Measurements from ENCODE around the gene RANBP3.

RANBP3 gene

DNA sequence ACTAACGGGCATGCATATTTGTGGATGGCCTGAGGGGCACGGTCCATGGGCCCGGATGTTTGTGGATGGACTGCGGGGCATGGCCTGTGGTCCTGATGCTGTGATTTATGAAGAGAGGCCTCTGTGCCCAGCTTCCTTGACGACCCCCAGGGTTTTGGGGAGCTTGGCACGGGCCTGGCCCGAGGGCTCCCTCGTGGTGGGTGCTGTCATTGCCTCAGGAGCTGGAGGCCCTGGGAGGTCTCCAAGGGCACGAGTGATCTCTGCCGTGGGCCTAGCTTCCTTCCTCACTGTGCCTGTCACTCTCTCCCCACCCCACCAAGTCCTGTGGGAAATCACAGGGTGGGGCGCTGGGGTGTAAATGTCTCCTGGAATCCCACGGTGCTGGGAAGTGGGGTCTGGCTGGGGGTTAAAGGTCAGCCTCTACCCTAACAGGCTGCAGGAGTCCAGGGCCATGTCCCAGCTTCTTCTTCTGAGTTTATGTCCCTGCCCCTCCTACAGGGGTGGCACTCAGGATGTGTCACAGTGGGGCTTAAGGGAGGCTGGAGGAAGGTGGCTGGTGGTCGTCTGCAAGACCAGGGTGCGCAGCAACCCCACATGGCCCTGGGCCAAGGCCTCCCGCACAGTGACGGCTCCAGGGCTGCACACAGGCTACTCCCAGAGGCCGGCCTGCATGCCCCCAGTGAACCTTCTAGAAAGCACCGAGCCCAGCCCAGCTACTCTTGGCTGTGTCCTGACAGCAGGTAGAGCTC is 27.6 kb upstream of the RANBP3 start:
- H3K36me3 ChIP-seq (ENCODE audit: control insufficient read depth in 2 of 2, insufficient read depth in 1 of 2, low read length in 2 of 2) = peaks cover 0 to 3% of the 10 kb centered on the region in 2 experiments; a peak in 1 of 3 replicates
- no peaks in the 10 kb centered on the region for H3K4me1 ChIP-seq (ENCODE audit: control insufficient read depth, insufficient read depth, low read length)
- no peaks in the 10 kb centered on the region for H3K9me3 ChIP-seq (ENCODE audit: control insufficient read depth, insufficient read depth, low read depth, low read length)
- ChIA-PET CTCF (interaction anchor here (0.5 to 2.4 kb wide), 5 partner anchors 9 to 296 kb away, joined by 3 to 14 read pairs (median 3); no protein-coding TSS in a partner anchor), POLR2A (no interaction called here)
- H3K27ac ChIP-seq (ENCODE audit: extremely low read depth, low read depth, low read length) = no peak overlapping the region
- H3K4me3 ChIP-seq (ENCODE audit: low read depth, low read length) = no peak overlapping the region
- TF ChIP-seq ZNF544 (tag by site-specific recombination; IDR thresholded peaks at IDR 0.05) (no peak), ZFP3 (tag by site-specific recombination; IDR thresholded peaks at IDR 0.05; ENCODE audit: low read depth) (no peak), ZBTB1 (tag by site-specific recombination; IDR thresholded peaks at IDR 0.05) (no peak), RBAK (tag by site-specific recombination; IDR thresholded peaks at IDR 0.05) (no peak)
- TF ChIP-seq, protein P1, sequence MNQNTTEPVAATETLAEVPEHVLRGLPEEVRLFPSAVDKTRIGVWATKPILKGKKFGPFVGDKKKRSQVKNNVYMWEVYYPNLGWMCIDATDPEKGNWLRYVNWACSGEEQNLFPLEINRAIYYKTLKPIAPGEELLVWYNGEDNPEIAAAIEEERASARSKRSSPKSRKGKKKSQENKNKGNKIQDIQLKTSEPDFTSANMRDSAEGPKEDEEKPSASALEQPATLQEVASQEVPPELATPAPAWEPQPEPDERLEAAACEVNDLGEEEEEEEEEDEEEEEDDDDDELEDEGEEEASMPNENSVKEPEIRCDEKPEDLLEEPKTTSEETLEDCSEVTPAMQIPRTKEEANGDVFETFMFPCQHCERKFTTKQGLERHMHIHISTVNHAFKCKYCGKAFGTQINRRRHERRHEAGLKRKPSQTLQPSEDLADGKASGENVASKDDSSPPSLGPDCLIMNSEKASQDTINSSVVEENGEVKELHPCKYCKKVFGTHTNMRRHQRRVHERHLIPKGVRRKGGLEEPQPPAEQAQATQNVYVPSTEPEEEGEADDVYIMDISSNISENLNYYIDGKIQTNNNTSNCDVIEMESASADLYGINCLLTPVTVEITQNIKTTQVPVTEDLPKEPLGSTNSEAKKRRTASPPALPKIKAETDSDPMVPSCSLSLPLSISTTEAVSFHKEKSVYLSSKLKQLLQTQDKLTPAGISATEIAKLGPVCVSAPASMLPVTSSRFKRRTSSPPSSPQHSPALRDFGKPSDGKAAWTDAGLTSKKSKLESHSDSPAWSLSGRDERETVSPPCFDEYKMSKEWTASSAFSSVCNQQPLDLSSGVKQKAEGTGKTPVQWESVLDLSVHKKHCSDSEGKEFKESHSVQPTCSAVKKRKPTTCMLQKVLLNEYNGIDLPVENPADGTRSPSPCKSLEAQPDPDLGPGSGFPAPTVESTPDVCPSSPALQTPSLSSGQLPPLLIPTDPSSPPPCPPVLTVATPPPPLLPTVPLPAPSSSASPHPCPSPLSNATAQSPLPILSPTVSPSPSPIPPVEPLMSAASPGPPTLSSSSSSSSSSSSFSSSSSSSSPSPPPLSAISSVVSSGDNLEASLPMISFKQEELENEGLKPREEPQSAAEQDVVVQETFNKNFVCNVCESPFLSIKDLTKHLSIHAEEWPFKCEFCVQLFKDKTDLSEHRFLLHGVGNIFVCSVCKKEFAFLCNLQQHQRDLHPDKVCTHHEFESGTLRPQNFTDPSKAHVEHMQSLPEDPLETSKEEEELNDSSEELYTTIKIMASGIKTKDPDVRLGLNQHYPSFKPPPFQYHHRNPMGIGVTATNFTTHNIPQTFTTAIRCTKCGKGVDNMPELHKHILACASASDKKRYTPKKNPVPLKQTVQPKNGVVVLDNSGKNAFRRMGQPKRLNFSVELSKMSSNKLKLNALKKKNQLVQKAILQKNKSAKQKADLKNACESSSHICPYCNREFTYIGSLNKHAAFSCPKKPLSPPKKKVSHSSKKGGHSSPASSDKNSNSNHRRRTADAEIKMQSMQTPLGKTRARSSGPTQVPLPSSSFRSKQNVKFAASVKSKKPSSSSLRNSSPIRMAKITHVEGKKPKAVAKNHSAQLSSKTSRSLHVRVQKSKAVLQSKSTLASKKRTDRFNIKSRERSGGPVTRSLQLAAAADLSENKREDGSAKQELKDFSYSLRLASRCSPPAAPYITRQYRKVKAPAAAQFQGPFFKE (tag by site-specific recombination; IDR thresholded peaks at IDR 0.05; ENCODE audit: borderline replicate concordance) = no peak
- TF ChIP-seq, protein P2, sequence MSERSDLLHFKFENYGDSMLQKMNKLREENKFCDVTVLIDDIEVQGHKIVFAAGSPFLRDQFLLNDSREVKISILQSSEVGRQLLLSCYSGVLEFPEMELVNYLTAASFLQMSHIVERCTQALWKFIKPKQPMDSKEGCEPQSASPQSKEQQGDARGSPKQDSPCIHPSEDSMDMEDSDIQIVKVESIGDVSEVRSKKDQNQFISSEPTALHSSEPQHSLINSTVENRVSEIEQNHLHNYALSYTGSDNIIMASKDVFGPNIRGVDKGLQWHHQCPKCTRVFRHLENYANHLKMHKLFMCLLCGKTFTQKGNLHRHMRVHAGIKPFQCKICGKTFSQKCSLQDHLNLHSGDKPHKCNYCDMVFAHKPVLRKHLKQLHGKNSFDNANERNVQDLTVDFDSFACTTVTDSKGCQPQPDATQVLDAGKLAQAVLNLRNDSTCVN (tag by site-specific recombination; optimal IDR thresholded peaks at IDR 0.05) = no peak

DNA sequence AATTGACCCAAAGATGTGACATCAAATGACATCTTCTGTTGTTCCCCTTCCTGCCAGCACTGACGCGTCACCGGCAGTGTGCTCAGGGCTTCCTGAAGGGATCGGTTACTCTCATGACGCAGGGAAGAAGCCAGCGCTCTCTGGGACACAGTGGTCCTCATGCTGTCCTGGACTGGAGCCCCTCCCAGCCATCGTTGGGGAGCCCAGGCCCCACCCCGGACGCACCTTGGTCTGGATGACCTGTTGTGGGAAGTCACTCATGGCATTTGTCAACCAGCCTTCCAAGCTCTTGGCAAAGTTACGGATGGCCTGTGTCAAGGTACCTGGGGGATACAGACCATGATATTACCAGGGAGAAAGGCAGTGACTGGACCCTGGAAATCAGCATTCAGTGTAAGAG is 26.0 kb upstream of the RANBP3 start:
- Histone ChIP-seq H3K36me3 (ENCODE audit: control insufficient read depth in 2 of 2, insufficient read depth in 1 of 2, low read length in 2 of 2) (peaks cover 0 to 6% of the 10 kb centered on the region in 2 experiments; a peak in 1 of 3 replicates), H3K9me3 (ENCODE audit: control insufficient read depth, insufficient read depth, low read depth, low read length) (no peaks in the 10 kb centered on the region), H3K27ac (ENCODE audit: extremely low read depth, low read depth, low read length) (no peak overlapping the region), H3K4me3 (ENCODE audit: low read depth, low read length) (no peak overlapping the region), H3K4me1 (ENCODE audit: control insufficient read depth, insufficient read depth, low read length) (no peaks in the 10 kb centered on the region)
- TF ChIP-seq WT1 (tag by site-specific recombination; IDR thresholded peaks at IDR 0.05) (no peak), ZNF830 (tag by site-specific recombination; IDR thresholded peaks at IDR 0.05; ENCODE audit: low read depth) (no peak), ZNF354C (tag by site-specific recombination; IDR thresholded peaks at IDR 0.05; ENCODE audit: borderline replicate concordance, low read depth) (no peak), GLI4 (tag by site-specific recombination; IDR thresholded peaks at IDR 0.05) (no peak), ZNF112 (tag by site-specific recombination; IDR thresholded peaks at IDR 0.05) (no peak), ZNF175 (tag by site-specific recombination; IDR thresholded peaks at IDR 0.05) (no peak), ZNF768 (tag by site-specific recombination; IDR thresholded peaks at IDR 0.05) (no peak), ZNF843 (tag by site-specific recombination; IDR thresholded peaks at IDR 0.05) (no peak), ZNF324 (tag by site-specific recombination; IDR thresholded peaks at IDR 0.05) (no peak), ZNF423 (tag by site-specific recombination; IDR thresholded peaks at IDR 0.05) (no peak), ZBTB48 (tag by site-specific recombination; IDR thresholded peaks at IDR 0.05) (no peak), BCL11A (tag by site-specific recombination; IDR thresholded peaks at IDR 0.05; ENCODE audit: low read depth) (no peak)
- TF ChIP-seq, protein P3, sequence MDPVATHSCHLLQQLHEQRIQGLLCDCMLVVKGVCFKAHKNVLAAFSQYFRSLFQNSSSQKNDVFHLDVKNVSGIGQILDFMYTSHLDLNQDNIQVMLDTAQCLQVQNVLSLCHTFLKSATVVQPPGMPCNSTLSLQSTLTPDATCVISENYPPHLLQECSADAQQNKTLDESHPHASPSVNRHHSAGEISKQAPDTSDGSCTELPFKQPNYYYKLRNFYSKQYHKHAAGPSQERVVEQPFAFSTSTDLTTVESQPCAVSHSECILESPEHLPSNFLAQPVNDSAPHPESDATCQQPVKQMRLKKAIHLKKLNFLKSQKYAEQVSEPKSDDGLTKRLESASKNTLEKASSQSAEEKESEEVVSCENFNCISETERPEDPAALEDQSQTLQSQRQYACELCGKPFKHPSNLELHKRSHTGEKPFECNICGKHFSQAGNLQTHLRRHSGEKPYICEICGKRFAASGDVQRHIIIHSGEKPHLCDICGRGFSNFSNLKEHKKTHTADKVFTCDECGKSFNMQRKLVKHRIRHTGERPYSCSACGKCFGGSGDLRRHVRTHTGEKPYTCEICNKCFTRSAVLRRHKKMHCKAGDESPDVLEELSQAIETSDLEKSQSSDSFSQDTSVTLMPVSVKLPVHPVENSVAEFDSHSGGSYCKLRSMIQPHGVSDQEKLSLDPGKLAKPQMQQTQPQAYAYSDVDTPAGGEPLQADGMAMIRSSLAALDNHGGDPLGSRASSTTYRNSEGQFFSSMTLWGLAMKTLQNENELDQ (tag by site-specific recombination; IDR thresholded peaks at IDR 0.05; ENCODE audit: low read depth) = no peak
- TF ChIP-seq, protein P4, sequence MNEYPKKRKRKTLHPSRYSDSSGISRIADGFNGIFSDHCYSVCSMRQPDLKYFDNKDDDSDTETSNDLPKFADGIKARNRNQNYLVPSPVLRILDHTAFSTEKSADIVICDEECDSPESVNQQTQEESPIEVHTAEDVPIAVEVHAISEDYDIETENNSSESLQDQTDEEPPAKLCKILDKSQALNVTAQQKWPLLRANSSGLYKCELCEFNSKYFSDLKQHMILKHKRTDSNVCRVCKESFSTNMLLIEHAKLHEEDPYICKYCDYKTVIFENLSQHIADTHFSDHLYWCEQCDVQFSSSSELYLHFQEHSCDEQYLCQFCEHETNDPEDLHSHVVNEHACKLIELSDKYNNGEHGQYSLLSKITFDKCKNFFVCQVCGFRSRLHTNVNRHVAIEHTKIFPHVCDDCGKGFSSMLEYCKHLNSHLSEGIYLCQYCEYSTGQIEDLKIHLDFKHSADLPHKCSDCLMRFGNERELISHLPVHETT (tag by site-specific recombination; IDR thresholded peaks at IDR 0.05) = no peak
- TF ChIP-seq, protein P5, sequence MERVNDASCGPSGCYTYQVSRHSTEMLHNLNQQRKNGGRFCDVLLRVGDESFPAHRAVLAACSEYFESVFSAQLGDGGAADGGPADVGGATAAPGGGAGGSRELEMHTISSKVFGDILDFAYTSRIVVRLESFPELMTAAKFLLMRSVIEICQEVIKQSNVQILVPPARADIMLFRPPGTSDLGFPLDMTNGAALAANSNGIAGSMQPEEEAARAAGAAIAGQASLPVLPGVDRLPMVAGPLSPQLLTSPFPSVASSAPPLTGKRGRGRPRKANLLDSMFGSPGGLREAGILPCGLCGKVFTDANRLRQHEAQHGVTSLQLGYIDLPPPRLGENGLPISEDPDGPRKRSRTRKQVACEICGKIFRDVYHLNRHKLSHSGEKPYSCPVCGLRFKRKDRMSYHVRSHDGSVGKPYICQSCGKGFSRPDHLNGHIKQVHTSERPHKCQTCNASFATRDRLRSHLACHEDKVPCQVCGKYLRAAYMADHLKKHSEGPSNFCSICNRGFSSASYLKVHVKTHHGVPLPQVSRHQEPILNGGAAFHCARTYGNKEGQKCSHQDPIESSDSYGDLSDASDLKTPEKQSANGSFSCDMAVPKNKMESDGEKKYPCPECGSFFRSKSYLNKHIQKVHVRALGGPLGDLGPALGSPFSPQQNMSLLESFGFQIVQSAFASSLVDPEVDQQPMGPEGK (tag by site-specific recombination; IDR thresholded peaks at IDR 0.05) = no peak
- ChIA-PET CTCF (no interaction called here), POLR2A (no interaction called here)
